GM21529 (cell line): ENCODE results near the gene MEA1.
A peak's percentile ranks its signal among the peaks of the same experiment; 100 is the strongest.
"Not testable (repeated sequence)": the region's sequence is repeated elsewhere in the genome, so short reads cannot be mapped to it uniquely, and the experiment has no call there.

Source experiments
- ATAC-seq: cut with Tn5 transposase; IDR thresholded peaks from one replicate; pipeline ENCODE4 v1.9.1; 2021; ENCODE audit not compliant: unreplicated experiment

Gene MEA1

GRCh38 chr6:43013097-43013842 lies 476 bp downstream of the MEA1 start:
- ATAC-seq, result peak; percentile 2

DNA sequence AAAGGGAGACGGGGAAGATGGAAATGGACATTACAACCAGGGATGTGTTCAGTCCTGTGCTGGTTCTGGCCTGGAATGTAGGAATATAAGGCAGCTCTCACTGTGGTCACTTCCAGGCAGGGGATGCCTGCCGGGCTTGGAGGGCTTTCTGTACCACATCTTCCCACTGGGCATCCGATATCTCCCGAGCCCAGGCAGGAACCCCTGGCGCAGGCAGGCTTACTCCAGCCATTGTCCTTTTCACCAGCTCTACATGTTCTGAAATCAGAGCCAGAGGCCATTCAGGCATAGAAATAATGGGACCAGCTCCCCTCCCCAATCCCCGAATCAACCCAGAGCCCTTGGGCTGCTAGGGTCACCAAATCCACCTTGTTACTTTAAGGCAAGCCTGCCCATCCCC lies 1.4 kb downstream of the MEA1 start:
- no peak for ATAC-seq

DNA sequence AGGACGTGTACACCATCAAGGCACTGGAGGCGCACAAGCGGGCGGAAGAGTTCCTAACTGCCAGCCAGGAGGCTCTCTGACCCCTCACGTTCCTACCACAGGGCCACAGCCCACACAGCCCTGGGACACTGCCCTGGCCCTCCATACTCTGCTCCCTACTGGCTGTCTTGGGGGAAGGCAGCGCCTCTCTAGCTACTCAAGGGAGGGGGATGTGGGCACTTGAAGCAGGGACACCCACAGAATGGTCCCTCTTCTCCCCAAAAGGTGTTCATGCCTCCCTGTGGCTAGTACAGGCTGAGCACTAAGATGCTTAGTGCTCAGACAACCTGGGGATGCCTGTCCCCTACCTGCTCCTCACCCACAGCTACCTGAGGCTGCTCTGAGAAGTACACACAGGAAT lies 2.5 kb downstream of the MEA1 start:
- ATAC-seq, result no peak

- ATAC-seq, result no peak
Measured at GRCh38 chr6:43009124-43009523, 4.6 kb downstream of the MEA1 start.

DNA sequence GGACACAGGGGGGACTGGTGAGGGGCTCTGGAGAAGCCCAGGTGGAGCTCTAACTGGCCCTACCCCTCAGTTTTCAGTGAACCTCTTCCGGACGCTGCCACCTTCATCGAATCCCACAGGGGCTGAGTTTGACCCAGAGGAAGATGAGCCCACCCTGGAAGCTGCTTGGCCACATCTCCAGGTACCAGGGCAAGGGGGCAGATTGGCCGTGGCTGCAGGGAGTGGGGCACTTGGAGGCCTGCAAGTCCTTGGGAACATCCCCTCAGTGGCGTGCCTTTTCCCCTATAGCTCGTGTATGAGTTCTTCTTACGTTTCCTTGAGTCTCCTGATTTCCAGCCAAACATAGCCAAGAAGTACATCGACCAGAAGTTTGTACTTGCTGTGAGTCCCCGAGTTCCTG lies 6.6 kb downstream of the MEA1 start:
- ATAC-seq, result no peak

DNA sequence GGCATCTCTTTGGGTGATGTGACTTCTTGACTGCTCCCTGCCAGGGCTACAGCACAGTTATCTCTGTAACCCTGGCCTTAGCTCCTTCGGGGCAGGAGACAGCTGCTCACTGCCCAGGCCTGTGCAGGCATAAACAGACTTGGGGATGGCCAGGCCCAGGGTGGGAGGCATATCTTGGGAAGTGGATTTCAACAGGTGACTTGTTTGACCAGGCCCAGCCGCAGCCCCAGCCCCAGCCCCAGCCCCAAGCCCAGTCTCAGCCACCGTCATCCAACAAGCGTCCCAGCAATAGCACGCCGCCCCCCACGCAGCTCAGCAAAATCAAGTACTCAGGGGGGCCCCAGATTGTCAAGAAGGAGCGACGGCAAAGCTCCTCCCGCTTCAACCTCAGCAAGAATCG lies 7.5 kb downstream of the MEA1 start:
- ATAC-seq, result no peak

DNA sequence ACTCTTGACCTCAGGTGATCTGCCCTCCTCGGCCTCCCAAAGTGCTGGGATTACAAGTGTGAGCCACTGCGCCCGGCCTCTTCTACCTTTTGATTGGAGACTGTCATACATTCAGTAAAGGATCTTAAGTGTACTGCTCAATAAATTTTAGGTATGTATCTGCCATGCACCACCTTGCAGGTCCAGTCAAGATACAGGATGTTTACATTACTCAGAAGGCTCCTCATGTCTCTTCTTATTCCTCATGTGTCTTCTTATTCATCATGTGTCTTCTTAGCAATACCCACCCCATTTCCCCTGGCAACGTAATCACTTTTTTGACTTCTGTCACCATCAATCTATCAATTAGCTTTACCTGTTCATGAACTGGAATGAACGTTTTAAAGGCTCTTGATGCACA lies 7.9 kb downstream of the MEA1 start:
- no peak for ATAC-seq

DNA sequence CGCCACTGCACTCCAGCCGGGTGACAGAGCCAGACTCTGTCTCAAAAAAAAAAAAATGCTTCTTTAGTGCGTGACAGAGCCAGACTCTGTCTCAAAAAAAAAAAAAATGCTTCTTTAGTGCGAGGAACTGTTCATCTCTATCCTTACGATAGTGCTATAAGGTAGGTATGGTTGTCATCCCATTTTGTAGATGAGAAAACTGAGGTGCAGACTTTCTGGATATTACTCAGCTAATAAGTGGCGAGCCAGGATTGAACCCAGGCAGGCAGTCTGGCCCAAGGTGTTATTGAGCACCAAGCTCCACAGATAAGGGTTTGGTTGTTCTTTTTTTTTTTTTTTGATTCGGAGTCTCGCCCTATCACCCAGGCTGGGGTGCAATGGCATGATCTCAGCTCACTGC lies 11.9 kb downstream of the MEA1 start:
- ATAC-seq, result no peak

GRCh38 chr6:42998205-42998604 lies 15.5 kb downstream of the MEA1 start:
- ATAC-seq, result not testable (repeated sequence)

GRCh38 chr6:42996513-42996912 lies 17.2 kb downstream of the MEA1 start:
- no peak for ATAC-seq

GRCh38 chr6:42993445-42993844 lies 20.3 kb downstream of the MEA1 start:
- no peak for ATAC-seq

GRCh38 chr6:42989923-42990322 lies 23.8 kb downstream of the MEA1 start:
- no peak for ATAC-seq

GRCh38 chr6:42988486-42989020 lies 25.2 kb downstream of the MEA1 start:
- no peak for ATAC-seq

DNA sequence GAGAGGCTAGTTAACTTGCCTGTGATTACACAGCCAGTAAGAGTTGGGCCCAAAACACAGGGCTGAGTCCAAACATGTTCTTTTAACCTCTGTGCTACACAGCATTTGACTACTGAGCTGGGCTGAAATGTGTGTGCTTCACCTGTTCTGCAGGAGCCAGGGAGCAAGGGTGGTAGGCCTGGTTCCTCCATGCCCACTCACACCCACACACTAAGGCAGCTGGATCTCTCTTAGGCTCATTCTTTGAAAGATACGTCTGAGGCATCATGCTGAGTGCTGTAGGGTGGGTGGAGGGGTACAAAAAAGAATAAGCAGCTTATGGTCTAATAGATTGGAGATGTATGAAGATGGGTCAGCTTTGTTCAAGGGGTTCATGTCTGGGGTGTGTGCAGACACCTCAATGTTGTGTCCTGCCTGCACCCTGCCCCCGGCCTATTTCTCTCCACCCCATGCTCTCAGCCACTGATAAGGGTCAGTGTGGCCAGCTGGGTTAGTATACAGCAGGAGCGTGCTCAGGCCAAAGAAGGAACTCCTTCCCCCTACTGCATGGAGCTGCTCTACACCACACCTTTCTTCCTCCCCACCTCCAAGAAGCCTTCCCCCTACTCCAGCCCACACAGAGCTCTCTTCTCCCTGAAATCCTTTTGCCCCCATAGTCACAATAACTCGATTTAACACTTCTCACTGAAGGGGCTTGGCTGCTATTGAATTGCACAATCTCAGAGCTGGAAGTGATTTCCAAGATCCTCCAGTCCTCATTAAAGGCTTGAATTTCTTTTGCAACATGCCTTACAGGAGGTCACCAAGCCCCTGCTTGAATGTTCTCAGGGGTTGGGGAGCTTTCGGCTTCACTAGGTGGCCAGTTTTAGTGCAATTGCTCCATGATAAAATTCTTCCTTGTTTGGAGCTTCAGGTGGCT lies 26.0 kb downstream of the MEA1 start:
- ATAC-seq, result no peak

DNA sequence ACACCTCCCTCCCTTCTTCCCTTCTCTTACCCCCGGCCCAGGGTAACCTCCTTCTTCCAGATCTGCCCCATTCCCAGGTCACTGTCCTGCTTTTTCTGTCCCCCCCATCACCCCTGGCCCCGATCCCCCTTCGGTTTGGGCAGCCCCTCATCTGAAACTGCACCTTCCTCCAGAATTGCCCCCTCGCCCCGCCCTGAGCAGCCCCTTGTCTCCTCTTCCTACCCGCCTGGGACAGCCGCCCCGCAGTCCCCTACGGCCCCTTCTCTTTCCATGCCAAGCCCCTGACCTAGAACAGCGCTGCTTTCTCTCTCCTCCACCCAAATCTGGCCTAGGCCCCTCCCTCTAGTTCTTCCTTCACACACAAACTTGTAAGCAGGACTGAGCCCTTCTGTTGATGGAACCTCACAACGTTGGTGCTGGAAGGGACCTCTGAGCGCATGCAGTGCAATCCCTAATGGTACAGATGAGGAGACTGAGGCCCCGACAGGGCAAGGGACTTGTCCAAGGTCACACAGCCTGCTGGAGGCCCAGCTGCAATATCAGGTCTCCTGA lies 28.7 kb downstream of the MEA1 start:
- ATAC-seq, result no peak

GRCh38 chr6:42984001-42984923 lies 29.5 kb downstream of the MEA1 start, which contains the start of gene PPP2R5D:
Gene PPP2R5D (plus strand): TSS chr6:42984570. CDS start chr6:42984678, 108 bp downstream.
- ATAC-seq, result peak; percentile 93

GRCh38 chr6:42981836-42982235 lies 31.9 kb downstream of the MEA1 start:
- no peak for ATAC-seq

GRCh38 chr6:42979523-42980177 lies 34.1 kb downstream of the MEA1 start:
- no peak for ATAC-seq

DNA sequence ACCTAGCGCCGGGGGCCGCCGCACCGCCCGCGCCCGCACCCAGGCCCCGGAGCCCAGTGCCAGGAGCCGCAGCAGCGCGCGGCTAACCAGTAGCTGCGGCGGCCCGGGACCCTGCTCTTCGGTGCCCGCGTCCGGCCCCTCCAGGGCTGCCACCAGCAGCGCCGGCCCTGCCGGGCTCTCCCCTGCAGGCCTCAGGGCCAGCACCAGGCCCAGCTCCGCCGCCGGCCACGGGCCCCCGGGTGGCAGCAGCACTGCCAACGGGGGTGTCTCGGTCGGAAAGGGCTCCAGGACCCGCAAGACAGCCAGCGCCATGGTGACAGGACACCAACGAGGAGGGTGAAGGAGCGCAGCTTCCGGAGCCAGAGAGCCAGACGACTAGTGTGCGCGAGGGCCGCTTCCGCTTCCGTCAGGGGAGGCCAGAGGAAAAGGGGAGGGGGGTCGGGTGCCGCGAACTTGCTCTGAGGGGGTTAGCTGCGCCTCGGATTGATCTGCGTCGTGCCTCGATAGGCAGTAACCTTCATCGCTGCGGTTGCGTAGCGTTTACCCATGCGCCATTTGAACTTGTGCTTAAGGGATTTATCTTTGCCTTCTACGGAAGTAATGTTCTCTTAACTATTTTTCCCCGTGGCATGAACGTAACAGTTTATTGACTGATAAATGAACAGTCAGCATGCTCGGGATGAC lies 34.8 kb downstream of the MEA1 start, which contains the start of gene PEX6:
TSS of gene PEX6 (minus strand) at position 343 of the 684 bp plus-strand sequence. CDS start at position 312, 31 bp downstream.
- ATAC-seq, result peak; percentile 91
